Smooth muscle cell (in vitro differentiated cells): ENCODE measurements around the gene RC3H2. TPM values are rescaled to one million over a fixed set of nuclear protein-coding genes. Genes with fewer than 3 reads are reported as not detected.

Experiments used
- DNase-seq: peaks from one replicate; lab custom pipeline; 2025; ENCODE audit not compliant: unreplicated experiment; lab: John Stamatoyannopoulos, UW
- H2AFZ ChIP-seq: fragments of 200-600 bp; sonication (generic); 2 replicates; pipeline ENCODE4 v1.6.0; 2016; ENCODE audit warnings: antibody characterized with exemption, low read depth, mild to moderate bottlenecking
- H3F3A ChIP-seq: fragments of 200-600 bp; sonication (generic); 2 replicates; pipeline ENCODE4 v1.6.0; 2017; ENCODE audit warnings: antibody characterized with exemption, low read depth
- H3K27ac ChIP-seq: fragments of 200-600 bp; sonication (generic); 2 replicates; pipeline ENCODE4 v1.5.1; 2016; ENCODE audit warnings: low read depth, mild to moderate bottlenecking
- H3K27me3 ChIP-seq: fragments of 200-600 bp; sonication (generic); 2 replicates; pipeline ENCODE4 v1.6.1; 2016; ENCODE audit warnings: low read depth, mild to moderate bottlenecking
- H3K36me3 ChIP-seq: fragments of 200-600 bp; sonication (generic); 2 replicates; pipeline ENCODE4 v1.5.1; 2016; ENCODE audit warnings: low read depth
- H3K4me1 ChIP-seq: fragments of 200-600 bp; sonication (generic); 2 replicates; pipeline ENCODE4 v1.5.1; 2016; ENCODE audit warnings: low read depth
- H3K4me2 ChIP-seq: fragments of 200-600 bp; sonication (generic); 2 replicates; pipeline ENCODE4 v1.6.0; 2016; ENCODE audit warnings: mild to moderate bottlenecking
- H3K4me3 ChIP-seq: fragments of 200-600 bp; sonication (generic); 2 replicates; pipeline ENCODE4 v1.5.1; 2016; ENCODE audit warnings: mild to moderate bottlenecking
- H3K79me2 ChIP-seq: fragments of 200-600 bp; sonication (generic); 2 replicates; pipeline ENCODE4 v1.6.0; 2016; ENCODE audit warnings: low read depth, mild to moderate bottlenecking
- H3K9ac ChIP-seq: fragments of 200-600 bp; sonication (generic); 2 replicates; pipeline ENCODE4 v1.6.0; 2016; ENCODE audit warnings: low read depth
- H3K9me3 ChIP-seq: fragments of 200-600 bp; sonication (generic); replicated peaks from 2 replicates; pipeline ENCODE4 v1.5.1; 2016; ENCODE audit warnings: low read depth
- H4K20me1 ChIP-seq: fragments of 200-600 bp; sonication (generic); 2 replicates; pipeline ENCODE4 v1.6.0; 2016; ENCODE audit warnings: low read depth
- WGBS: methylation state at CpG from one replicate; pipeline ENCODE4 v1.1.7; 2016; ENCODE audit warnings: low lambda C conversion rate; 5-methylcytosine and 5-hydroxymethylcytosine counted together
- polyA plus RNA-seq: library from polyadenylated mRNA; unstranded; fragments of >200 nt; fragmentation: Nextera tagmentation; extraction: Ambion mirVana; gene quantifications from 2 replicates; pipeline ENCODE4 v1.2.1, GENCODE V29; 2016
- total RNA-seq: library from RNA; depleted of rRNA; stranded (reverse); fragments of >200 nt; gene quantifications from 2 replicates; pipeline ENCODE4 v1.2.3, GENCODE V29; 2014
- TF ChIP-seq, protein P1 (sequence below): fragments of 200-600 bp; sonication (generic); IDR thresholded peaks from 2 replicates; pipeline ENCODE4 v1.5.1; 2017; ENCODE audit warnings: borderline replicate concordance, mild to moderate bottlenecking, antibody characterized with exemption; ENCODE audit not compliant: insufficient read depth, poor library complexity, severe bottlenecking

Gene RC3H2
- total RNA-seq (44.7 and 46.1 TPM in 2 replicates), polyA plus RNA-seq (15.3 and 15.6 TPM in 2 replicates)

DNA sequence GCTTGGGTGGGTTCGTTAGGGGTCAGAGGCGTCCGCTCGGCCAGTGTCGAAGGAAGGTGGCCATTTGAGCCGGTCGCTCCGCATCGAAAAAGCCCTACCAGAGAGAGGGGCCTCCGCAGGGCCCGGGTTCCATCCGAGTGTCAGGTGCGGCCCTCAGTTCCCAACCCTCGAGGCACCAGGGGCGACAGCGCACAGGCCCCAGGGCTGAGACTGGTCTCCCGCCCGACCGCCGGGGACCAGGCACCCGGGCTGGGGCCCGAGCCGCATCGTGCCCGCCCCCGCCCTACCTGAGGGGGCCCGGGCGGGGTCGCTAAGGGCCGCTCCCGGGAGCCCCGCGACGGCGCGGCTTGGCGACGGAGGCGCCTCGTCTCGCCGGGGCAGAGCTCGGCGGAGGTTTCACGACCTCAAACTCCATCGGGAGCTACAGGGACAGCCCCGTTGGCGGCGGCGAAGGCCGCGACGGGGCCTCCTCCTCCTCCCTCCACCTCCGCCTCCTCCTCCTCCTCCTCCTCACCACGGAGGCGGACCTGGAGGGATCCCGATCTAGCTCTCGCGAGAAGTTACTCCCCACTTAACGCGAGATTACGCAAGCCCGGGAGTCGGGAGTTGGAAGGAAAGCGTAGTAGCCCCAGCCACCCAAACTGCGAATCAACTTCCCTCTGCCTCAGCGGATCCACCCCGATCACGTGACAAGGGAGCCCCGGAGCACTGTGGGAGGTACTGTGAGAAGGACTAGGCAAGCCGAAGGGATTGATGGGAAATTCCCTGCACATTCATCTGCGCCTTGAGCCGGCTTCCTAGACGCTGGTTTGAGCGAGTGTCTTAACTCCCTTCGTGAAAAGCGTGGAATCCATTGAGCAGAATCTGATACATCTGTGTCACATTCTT is at the start of gene RC3H2:
Gene RC3H2, minus strand, starts transcription at position 537 of the 888 bp plus-strand sequence. CDS start 7,850 bp downstream, outside the sequence.
- peak within 1 kb of the TSS; percentile 98 for H3K9ac ChIP-seq
- no peaks in the 10 kb centered on the region for H3K36me3 ChIP-seq
- H3K27me3 ChIP-seq, result no peaks in the 10 kb centered on the region
- H3K9me3 ChIP-seq, result no peaks in the 10 kb centered on the region
- peak within 1 kb of the TSS; percentile 89 for H3K4me2 ChIP-seq
- H3K4me3 ChIP-seq, result peak within 1 kb of the TSS; percentile 88
- under 1% methylated on average over 48 of the region's 77 CpGs for WGBS
- peaks cover 64% of the 10 kb centered on the region for H3K79me2 ChIP-seq
- peak within 1 kb of the TSS; percentile 94 for H2AFZ ChIP-seq
- peak; percentile 88 for DNase-seq
- peak within 1 kb of the TSS; percentile 85 for H3K27ac ChIP-seq
- TF ChIP-seq, protein P1, sequence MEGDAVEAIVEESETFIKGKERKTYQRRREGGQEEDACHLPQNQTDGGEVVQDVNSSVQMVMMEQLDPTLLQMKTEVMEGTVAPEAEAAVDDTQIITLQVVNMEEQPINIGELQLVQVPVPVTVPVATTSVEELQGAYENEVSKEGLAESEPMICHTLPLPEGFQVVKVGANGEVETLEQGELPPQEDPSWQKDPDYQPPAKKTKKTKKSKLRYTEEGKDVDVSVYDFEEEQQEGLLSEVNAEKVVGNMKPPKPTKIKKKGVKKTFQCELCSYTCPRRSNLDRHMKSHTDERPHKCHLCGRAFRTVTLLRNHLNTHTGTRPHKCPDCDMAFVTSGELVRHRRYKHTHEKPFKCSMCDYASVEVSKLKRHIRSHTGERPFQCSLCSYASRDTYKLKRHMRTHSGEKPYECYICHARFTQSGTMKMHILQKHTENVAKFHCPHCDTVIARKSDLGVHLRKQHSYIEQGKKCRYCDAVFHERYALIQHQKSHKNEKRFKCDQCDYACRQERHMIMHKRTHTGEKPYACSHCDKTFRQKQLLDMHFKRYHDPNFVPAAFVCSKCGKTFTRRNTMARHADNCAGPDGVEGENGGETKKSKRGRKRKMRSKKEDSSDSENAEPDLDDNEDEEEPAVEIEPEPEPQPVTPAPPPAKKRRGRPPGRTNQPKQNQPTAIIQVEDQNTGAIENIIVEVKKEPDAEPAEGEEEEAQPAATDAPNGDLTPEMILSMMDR, result no peak
- no peaks in the 10 kb centered on the region for H3F3A ChIP-seq
- peaks cover 25% of the 10 kb centered on the region for H3K4me1 ChIP-seq
- peaks cover 26% of the 10 kb centered on the region for H4K20me1 ChIP-seq

DNA sequence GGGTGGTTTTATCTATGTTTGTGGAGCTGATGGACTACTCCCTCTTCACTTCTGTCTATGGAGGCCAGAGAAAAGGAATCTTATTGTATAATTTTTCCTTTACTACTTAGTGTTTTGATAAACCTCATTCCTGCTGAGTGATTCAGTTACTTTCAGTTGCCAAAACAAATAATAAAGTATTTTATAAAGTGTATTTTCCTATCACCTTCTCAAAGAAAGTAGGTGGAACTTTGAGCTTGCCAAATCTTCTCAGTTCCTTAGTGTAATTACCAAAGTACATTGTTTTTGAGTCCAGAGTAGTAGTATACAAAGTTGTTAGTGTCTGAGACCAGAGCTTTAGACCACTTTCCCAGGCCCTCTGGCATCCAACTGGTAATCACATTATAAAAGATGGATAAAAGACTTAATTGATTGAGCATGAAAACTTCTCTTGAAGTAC is 49.1 kb upstream of the RC3H2 start:
- Histone ChIP-seq H3K36me3 (no peaks in the 10 kb centered on the region), H3K9ac (no peak overlapping the region), H2AFZ (no peak overlapping the region), H3K79me2 (peaks cover 88% of the 10 kb centered on the region), H3F3A (no peaks in the 10 kb centered on the region), H3K4me2 (no peak overlapping the region), H3K27me3 (no peaks in the 10 kb centered on the region), H4K20me1 (peaks cover 82% of the 10 kb centered on the region), H3K27ac (peak overlapping the region; percentile 7), H3K9me3 (no peaks in the 10 kb centered on the region), H3K4me1 (no peaks in the 10 kb centered on the region), H3K4me3 (no peak overlapping the region)
- DNase-seq, result no peak
- TF ChIP-seq, protein P1, result no peak

DNA sequence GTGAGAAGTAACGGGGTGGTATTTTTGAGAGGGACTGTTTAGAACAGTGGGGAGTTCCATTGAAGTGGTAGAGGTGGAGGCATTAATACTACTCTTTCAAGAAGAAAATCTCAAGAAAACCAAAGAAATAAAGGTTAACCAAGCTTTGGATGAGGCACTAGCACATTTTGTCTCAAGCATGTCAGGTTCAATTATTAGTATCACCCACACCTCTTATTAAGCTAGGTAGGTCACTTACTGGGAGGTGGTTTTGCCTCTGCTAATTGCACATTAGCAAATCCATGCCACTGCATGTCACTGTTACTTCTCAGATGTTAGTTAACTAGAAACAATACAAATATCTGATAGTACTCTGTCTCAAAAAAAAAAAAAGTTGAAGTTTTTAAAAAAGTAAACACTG is 45.9 kb upstream of the RC3H2 start:
- no peak overlapping the region for H2AFZ ChIP-seq
- peaks cover 5% of the 10 kb centered on the region for H3K4me1 ChIP-seq
- DNase-seq, result no peak
- TF ChIP-seq, protein P1, result no peak
- no peak overlapping the region for H3K4me2 ChIP-seq
- no peaks in the 10 kb centered on the region for H3K36me3 ChIP-seq
- peaks cover 100% of the 10 kb centered on the region for H4K20me1 ChIP-seq
- no peaks in the 10 kb centered on the region for H3K9me3 ChIP-seq
- H3K4me3 ChIP-seq, result no peak overlapping the region
- no peaks in the 10 kb centered on the region for H3F3A ChIP-seq
- no peak overlapping the region for H3K9ac ChIP-seq
- 96% methylated on average over 1 of the region's 1 CpG for WGBS
- H3K27me3 ChIP-seq, result no peaks in the 10 kb centered on the region
- peaks cover 100% of the 10 kb centered on the region for H3K79me2 ChIP-seq
- no peak overlapping the region for H3K27ac ChIP-seq
